ENCODE measurements around the gene ASCL4. TPM values are rescaled to one million over a fixed set of nuclear protein-coding genes. Genes with fewer than 3 reads are reported as not detected.
A peak's percentile ranks its signal among the peaks of the same experiment; 100 is the strongest.

The ASCL4 gene
- total RNA-seq, 6 experiments from 2014 or later = not detected

DNA sequence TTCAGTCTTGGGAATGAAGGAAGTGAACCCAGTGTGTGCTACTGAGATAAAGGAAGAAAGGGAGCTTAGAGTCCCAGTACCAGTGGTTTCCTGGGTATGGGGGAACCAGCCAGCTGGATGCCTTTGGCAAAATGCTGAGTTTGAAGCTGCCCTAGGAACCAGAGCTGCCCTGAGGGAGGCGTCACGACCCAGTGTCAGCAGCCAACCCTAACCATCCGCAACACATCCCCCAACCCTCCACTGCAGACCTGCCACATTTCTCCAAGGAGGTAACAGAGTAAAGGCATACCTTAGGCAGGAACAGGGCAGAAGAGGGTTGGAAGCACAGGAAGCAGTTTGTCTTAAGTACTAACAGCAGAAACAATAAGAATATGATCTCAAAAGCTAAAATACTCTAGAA lies 42.1 kb upstream of the ASCL4 start:
- H3K9me3 ChIP-seq = no peaks in the 10 kb centered on the region
- H3K36me3 ChIP-seq = peaks cover 0 to 37% (median 10%) of the 10 kb centered on the region in 4 donors
- ATAC-seq (no peak), DNase-seq (no peak)
- H3K4me1 ChIP-seq = no peaks in the 10 kb centered on the region
- intact Hi-C loops (cut with DNase I) = no loop called here
- H3K27me3 ChIP-seq = no peaks in the 10 kb centered on the region
- TF ChIP-seq POLR2A (IDR thresholded peaks at IDR 0.05) = no peak
- TF ChIP-seq, protein P1, sequence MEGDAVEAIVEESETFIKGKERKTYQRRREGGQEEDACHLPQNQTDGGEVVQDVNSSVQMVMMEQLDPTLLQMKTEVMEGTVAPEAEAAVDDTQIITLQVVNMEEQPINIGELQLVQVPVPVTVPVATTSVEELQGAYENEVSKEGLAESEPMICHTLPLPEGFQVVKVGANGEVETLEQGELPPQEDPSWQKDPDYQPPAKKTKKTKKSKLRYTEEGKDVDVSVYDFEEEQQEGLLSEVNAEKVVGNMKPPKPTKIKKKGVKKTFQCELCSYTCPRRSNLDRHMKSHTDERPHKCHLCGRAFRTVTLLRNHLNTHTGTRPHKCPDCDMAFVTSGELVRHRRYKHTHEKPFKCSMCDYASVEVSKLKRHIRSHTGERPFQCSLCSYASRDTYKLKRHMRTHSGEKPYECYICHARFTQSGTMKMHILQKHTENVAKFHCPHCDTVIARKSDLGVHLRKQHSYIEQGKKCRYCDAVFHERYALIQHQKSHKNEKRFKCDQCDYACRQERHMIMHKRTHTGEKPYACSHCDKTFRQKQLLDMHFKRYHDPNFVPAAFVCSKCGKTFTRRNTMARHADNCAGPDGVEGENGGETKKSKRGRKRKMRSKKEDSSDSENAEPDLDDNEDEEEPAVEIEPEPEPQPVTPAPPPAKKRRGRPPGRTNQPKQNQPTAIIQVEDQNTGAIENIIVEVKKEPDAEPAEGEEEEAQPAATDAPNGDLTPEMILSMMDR (IDR thresholded peaks at IDR 0.05) = no peak
- 100% methylated on average over 1 of the region's 3 CpGs for WGBS (ENCODE audit: insufficient coverage, low coverage, low lambda C conversion rate, missing lambda C conversion rate)
- no peak overlapping the region for H3K4me3 ChIP-seq
- H3K27ac ChIP-seq = no peak overlapping the region

DNA sequence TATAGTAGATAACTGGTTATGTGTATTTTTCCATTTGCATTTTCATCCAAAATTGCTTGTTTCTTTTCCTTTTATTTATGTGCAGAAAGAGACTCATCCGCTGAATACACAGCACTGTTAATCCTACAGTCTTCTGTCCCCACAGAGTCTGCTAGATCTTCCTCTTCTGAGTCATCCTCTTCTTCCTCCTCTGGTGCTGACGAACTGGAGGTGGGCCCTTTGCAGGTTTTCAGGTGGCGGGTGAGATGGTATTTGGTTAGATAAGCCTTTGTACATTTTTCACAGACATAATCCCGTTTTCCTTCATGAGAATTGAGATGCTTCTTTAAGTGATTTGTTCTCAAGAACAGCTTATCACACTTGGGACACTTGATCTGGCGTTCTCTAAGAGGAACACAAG lies 40.4 kb upstream of the ASCL4 start:
- DNase-seq = no peak
- Histone ChIP-seq H3K27ac (no peak overlapping the region), H3K4me1 (no peaks in the 10 kb centered on the region), H3K36me3 (peaks cover 0 to 54% (median 16%) of the 10 kb centered on the region in 4 donors), H3K4me3 (no peak overlapping the region), H3K9me3 (no peaks in the 10 kb centered on the region), H3K27me3 (no peaks in the 10 kb centered on the region)
- ATAC-seq = no peak
- TF ChIP-seq, protein P1 (IDR thresholded peaks at IDR 0.05) = no peak
- TF ChIP-seq POLR2A (IDR thresholded peaks at IDR 0.05) = no peak
- WGBS (ENCODE audit: insufficient coverage, low coverage, low lambda C conversion rate, missing lambda C conversion rate) = 81% methylated on average over 5 of the region's 5 CpGs
- intact Hi-C loops (cut with DNase I) = no loop called here

DNA sequence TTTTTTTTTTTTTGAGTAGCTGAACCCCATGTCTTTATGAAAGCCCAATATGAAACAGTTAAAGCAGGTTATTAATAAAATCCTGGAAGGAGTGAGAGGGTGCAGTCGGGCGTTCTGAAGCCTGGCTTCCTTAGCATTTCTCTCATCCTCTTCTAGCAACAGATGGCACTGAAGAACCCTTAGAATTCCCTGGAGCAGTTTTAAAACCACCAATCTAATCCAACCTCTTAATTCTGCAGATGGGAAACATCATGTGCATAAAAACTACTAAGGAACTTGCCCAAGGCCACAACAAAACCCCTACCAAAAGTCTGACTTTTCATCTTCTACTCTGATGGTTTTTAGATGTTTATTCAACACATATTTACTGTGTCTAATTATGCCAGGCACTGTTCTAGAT lies 38.7 kb upstream of the ASCL4 start:
- DNase-seq = no peak
- peaks cover 3 to 69% (median 25%) of the 10 kb centered on the region in 4 donors for H3K36me3 ChIP-seq
- no peaks in the 10 kb centered on the region for H3K9me3 ChIP-seq
- no peak overlapping the region for H3K27ac ChIP-seq
- WGBS (ENCODE audit: insufficient coverage, low coverage, low lambda C conversion rate, missing lambda C conversion rate) = 92% methylated on average over 2 of the region's 2 CpGs
- TF ChIP-seq, protein P1 (IDR thresholded peaks at IDR 0.05) = no peak
- no peak for TF ChIP-seq POLR2A (IDR thresholded peaks at IDR 0.05)
- no peaks in the 10 kb centered on the region for H3K4me1 ChIP-seq
- no peak for ATAC-seq
- intact Hi-C loops (cut with DNase I) = no loop called here
- H3K27me3 ChIP-seq = no peaks in the 10 kb centered on the region
- H3K4me3 ChIP-seq = no peak overlapping the region

DNA sequence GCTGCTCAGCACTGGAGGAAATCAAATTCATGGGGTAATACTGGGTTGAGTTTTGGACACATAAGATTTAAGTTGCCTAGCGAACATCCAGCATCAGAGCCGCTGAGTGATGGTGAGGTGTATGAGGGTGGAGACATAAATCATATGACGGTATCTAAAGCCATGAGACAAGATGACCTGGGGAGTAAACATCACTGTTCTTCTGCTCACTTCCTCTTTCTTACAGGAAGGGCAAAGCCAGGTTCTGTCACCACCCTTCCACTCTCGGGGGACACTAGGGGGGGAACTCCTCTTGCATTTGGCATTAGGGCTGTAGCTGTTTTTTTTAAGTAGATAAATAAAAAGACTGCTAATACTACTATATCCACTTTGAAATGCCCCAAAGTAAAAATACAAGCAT lies 37.6 kb upstream of the ASCL4 start:
- no peak for DNase-seq
- H3K27ac ChIP-seq = no peak overlapping the region
- H3K36me3 ChIP-seq = peaks cover 3 to 81% (median 35%) of the 10 kb centered on the region in 4 donors
- no peaks in the 10 kb centered on the region for H3K27me3 ChIP-seq
- no peak overlapping the region for H3K4me3 ChIP-seq
- intact Hi-C loops (cut with DNase I) = no loop called here
- 66% methylated on average over 4 of the region's 4 CpGs for WGBS (ENCODE audit: insufficient coverage, low coverage, low lambda C conversion rate, missing lambda C conversion rate)
- no peaks in the 10 kb centered on the region for H3K9me3 ChIP-seq
- TF ChIP-seq POLR2A (IDR thresholded peaks at IDR 0.05) = no peak
- TF ChIP-seq, protein P1 (IDR thresholded peaks at IDR 0.05) = no peak
- ATAC-seq = peak in 1 of 4 donors; percentile 20
- no peaks in the 10 kb centered on the region for H3K4me1 ChIP-seq

DNA sequence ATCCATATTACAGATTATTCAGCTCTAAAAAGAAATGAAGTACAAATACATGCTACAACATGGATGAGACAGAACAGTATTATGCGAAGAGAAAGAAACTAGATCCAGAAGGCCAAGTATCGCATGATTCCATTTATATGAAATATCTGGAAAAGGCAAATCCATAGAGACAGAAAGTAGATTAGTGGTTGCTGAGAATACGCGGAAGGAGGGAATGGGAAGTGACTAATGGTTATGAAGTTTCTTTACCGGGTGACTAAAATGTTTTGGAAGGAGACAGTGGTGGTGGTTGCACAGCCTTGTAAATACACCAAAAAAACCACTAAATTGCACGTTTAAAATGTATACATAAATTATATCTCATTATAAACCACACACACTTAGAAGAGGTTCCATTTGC lies 26.0 kb upstream of the ASCL4 start:
- H3K9me3 ChIP-seq = no peaks in the 10 kb centered on the region
- TF ChIP-seq POLR2A (IDR thresholded peaks at IDR 0.05) = no peak
- TF ChIP-seq, protein P1 (IDR thresholded peaks at IDR 0.05) = no peak
- H3K4me3 ChIP-seq = no peak overlapping the region
- H3K36me3 ChIP-seq = peaks cover 2 to 73% (median 26%) of the 10 kb centered on the region in 4 donors
- no peaks in the 10 kb centered on the region for H3K4me1 ChIP-seq
- H3K27me3 ChIP-seq = no peaks in the 10 kb centered on the region
- no peak for DNase-seq
- no peak overlapping the region for H3K27ac ChIP-seq
- intact Hi-C loops (cut with DNase I) = no loop called here
- WGBS (ENCODE audit: insufficient coverage, low coverage, low lambda C conversion rate, missing lambda C conversion rate) = 72% methylated on average over 6 of the region's 6 CpGs
- no peak for ATAC-seq

Measured in right lobe of liver (tissue), 6 donors.